GM18861 (cell line): ENCODE measurements around the gene EML6.
"Not testable (repeated sequence)": the region's sequence is repeated elsewhere in the genome, so short reads cannot be mapped to it uniquely, and the experiment has no call there.

Source experiments
- ATAC-seq: cut with Tn5 transposase; IDR thresholded peaks from one replicate; pipeline ENCODE4 v1.9.1; 2021; ENCODE audit not compliant: unreplicated experiment

The EML6 gene

DNA sequence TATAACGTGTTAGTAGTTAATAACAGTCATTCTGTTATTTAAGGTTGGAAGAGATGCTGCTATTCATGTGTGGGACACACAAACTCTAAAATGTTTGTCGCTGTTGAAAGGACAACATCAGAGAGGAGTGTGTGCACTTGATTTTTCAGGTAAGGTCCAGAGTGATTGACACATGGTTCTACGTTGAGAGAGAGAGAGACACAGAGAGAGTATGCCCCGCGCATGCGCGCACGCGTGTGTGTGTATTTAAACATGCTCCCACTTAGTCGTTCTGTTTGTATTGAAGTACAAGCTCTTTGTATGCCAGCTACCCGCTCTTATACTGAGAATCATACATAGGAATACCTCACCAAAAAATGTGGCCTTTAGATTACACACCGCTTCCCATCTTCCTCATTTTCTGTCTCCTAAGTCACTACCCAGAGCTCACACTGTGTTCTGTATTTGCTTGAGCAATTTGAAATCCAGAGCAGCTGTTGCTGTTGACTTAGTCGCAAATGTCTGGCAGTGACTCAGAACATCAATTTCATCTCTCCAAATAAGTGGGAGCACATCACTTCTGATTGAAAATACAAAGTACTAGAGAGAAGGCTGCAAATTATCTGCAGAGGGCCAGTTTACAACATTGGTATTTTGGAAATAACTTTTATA is 148.1 kb downstream of the EML6 start:
- ATAC-seq, result no peak

DNA sequence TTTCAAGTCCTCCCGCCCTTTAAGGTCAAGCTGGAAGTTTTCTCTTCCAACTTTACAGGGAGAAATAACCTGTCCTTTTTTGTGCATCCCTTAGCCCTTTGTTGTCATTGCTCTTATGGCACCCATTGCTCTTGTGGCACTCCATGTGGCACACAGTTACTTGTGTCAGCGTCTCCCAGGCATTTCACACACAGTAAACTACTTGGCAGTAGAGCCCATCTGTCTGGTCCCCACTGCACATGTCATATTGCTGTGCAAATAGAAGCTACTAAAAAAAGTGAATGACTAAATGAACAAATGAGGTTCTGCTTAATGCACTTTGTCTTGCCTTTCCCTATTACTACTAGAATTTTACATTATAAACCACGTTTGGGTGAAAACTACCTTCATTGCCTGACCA is 149.3 kb downstream of the EML6 start:
- ATAC-seq, result no peak

DNA sequence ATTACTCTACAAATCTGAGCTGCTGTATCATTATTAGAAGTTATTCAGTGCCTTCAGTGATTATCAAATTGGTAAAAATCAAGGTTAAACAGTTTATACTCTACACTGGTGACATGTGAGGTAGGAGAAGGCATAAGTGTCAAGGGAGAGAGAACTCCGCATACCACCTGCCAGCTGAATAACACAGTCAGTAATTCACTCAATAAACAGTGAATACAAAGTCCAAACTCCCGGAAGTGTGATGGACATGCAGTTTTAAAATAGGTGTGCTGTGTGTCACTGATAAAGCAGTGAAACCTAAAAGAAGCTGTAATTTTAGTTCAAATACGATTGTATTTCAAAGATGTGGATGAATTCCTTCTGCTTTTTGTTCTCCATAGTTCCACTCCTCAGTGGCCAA is 149.8 kb downstream of the EML6 start:
- not testable (repeated sequence) for ATAC-seq

DNA sequence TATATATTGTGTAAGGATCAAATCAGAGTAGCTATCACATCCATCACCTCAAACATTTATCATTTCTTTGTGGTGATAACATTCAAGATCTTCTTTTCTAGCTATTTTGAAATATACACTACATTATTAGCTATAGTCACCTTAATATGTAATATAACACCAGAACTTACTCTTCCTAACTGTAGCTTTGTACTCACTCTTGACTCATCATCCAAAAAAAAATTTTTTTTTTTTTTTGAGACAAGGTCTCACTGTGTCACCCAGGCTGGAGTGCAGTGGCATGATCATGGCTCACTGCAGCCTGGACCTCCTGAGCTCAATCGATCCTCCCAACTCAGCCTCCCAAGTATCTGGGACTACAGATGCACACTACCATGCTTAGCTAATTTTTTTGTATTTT is 153.3 kb downstream of the EML6 start:
- ATAC-seq, result no peak

DNA sequence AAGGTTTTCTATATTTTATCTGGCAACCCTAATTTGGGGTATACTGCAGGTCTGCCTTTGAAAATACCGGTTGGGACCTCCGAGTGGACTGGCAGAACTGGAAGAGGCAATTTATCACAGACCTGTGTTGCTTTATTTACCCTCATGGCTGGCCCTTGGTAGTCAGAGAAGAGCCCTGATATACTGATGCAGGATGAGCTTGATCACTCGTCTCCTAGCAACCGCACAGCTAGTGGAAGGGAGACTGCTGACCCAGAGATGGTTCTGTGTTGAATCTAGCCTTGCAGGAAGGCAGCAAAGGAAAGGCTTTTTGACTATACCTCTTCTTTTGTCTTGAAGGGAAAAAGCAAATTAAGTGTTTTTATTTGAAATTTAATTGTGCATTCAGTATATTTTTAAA is 154.7 kb downstream of the EML6 start:
- no peak for ATAC-seq

DNA sequence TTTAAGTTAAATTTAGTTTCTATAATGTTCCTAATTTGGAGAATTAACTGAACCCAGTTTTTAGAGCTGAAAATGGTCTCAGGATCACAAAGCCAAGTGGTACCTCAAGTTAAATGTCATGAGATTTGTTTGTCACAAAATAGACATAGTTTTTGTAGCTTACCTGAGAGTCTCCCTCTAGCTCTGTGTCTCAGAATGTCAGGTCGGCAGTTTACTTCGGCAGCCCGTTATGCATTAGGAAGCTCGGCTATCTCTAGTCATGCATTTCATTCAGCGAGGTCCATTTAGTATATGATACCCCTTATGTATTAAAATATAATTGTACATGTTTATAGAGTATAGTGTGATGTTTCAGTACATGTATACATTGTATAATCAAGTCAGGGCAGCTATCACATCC is 155.6 kb downstream of the EML6 start:
- no peak for ATAC-seq

DNA sequence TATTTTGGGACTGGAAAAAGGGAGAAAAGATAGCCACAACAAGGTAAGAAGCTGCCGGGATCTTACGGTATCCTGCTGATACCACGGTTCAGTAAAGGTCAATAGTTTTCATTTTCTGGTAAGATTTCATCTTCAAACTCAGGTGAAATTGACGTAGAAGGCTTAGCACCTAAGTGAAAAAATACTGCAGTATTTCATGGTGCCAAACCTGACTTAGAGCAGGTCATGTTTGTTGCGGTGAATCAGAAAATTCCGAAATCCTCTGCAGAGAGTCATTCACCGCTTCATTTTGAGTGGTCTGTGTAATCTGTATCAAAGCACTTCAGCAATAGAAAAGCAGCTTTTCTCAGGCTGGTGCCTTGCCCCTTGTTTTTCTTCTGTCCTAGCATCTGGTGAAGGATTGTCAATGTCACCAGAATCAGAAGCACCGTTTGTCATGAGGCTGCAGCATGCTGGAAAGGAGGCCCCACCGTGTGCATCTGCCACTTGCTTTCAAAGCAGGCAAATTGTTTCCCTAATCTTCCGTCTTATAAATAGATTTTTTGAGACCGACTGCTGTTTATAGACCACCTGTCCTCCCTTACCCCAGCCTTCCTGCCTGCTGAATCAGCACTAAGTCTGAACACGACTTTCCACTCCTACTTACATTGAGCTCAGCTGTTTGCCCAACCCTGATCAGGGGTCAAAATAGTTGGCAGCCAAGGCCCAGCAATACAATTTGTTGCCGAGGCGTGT is 156.3 kb downstream of the EML6 start:
- no peak for ATAC-seq

DNA sequence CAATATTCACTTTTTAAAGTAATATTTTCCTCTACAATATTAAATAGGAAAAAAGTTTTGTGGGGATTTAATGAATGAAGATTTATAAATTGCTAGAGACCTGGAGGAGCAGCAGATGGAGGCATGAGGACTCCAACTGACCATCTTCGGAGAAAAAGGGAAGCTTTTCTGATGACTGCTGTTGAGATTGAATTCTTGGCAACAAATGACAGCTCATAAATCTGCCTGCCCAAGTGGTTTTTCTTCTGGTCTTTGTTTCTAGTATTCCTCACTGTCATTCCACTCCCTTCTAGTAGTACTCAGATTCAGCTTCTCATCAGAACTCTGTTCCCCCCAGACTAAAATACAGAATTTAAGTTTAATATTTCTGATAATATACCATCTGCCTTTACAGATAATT is 157.0 kb downstream of the EML6 start:
- no peak for ATAC-seq

DNA sequence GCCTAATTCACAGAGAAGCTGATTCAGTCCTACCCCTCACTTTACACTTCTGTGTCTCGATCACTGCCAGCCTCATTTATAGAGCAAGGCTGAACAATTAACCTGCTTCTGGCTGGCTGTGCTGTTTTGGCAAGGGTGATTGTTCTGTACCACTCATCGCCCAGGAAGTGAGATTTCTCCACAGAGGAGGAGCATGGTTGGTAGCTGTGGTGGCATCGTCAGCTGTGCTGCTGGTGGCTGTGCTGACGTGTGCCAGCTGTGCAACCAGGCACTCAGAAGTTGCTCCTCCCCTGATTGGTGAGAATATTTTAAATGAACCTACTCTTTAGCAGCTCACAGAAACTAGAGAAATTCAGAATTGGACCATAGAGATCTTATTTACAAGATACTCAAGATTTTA is 158.3 kb downstream of the EML6 start:
- ATAC-seq, result no peak

DNA sequence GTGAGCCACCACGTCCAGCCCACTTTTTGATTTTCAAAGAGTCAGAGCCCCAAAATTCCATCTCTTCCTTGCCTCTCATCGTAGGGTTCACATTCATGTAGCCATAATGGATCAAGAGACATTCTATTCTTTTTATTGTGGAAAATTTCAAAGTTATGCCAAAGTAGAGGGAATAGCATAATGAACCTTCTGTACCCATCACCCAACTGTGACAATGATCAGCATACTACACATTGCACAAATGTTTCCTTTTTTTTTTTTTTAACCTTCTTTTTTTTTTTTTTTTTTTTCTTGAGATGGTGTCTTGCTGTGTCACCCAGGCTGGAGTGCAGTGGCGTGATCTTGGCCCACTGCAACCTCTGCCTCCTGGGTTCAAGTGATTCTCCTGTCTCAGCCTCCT is 162.4 kb downstream of the EML6 start:
- no peak for ATAC-seq

DNA sequence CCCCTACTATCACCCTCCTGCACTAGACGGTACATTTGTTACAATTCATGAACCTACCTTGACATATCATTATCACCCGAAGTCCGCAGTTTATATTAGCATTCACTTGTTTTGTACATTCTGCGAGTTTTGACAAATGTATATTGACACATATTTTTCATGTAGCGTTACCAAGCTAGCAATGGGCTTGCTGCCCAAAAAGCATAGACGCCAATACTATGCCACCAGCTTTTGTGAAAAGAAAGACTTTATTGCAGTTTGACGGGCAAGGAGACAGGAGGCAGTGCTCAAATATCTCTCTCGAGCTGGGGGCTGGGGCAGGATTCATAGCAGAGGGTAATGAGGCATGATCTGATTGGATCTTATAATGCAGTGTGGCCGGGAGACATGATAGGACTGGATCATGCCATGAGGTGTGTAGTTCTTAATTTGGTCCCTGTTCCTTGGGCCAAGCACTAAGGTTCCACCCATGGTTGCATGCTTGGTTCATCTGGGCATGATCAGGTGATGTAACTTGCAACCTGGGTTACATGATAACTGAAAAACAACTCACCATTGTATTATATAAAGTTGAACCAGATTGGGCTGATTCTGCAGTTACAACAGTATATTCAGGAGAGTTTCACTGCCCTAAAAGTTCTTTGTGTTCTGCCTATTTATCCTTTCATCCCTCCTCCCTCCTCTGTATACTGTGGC is 164.5 kb downstream of the EML6 start:
- no peak for ATAC-seq

DNA sequence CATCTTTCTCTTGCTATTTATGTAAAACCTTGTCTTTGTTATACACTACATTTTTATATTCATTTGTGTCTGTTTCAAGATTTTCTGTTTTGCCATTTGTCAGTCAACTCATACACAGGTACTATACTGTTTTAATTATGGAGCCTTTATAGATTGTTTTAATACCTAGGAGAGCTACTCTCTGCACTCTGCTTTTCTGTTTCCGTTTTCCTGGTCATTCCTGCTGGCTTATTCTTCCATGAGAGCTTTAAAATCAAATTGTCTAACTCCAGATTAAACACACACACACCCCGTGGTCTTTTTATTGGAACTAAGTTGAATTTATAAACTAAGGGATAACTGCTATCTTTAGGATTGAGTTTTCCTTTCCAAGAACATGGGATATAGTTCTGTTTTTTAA is 165.6 kb downstream of the EML6 start:
- ATAC-seq, result no peak

DNA sequence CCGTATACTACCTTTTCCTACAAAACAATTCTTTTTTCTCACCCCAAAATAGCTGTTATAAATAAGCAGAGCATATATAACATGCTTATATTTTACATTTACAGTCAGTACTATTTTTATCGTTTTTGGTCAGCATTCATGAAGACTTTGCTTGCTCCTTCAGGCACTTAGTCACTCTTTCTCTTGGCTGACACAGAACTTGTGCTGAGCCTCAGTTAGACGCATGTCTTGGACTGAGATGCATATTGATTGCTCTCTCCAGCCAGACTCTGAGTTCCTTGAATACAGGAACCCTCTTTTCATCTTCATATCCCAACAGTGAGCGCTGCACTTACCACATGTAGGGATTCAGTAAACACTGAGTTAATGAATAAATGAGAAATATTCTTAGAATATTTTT is 168.4 kb downstream of the EML6 start:
- ATAC-seq, result no peak

DNA sequence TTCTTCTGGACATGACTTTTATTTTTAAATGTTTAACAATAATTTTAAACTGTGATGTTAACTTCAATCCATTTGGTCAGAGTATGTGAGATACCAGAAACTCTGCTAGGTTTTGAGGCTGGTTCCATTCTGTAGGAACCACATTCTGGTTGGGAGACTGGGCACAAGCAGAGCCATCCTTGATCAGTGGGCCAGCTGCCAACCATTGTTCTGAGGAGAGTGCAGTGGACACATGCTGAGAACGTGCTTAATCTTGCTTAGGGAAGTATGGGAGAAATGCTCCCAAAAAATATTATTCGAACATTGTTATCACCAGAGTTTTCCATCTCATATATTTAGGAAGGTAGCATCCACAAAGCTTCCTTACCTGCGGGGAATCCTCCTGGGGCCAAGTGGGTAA is 171.0 kb downstream of the EML6 start:
- no peak for ATAC-seq

DNA sequence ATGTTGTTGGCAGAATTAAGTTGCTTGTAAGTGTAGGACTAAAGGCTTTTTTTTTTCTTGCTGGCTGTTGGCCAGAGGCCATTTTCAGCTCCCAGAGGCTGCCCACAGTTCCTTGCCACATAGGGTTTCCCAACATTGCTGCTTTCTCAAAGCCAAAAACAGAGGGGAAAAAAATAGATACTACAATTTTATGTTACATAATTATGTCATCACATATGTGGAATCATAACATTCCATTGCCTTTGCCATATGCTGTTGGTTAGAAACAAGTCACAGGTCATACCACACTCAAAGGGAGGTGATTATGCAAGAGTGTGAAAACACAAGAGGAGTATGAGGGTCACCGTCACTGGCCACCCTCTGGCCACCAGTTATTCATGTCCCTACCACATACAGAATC is 172.3 kb downstream of the EML6 start:
- no peak for ATAC-seq

DNA sequence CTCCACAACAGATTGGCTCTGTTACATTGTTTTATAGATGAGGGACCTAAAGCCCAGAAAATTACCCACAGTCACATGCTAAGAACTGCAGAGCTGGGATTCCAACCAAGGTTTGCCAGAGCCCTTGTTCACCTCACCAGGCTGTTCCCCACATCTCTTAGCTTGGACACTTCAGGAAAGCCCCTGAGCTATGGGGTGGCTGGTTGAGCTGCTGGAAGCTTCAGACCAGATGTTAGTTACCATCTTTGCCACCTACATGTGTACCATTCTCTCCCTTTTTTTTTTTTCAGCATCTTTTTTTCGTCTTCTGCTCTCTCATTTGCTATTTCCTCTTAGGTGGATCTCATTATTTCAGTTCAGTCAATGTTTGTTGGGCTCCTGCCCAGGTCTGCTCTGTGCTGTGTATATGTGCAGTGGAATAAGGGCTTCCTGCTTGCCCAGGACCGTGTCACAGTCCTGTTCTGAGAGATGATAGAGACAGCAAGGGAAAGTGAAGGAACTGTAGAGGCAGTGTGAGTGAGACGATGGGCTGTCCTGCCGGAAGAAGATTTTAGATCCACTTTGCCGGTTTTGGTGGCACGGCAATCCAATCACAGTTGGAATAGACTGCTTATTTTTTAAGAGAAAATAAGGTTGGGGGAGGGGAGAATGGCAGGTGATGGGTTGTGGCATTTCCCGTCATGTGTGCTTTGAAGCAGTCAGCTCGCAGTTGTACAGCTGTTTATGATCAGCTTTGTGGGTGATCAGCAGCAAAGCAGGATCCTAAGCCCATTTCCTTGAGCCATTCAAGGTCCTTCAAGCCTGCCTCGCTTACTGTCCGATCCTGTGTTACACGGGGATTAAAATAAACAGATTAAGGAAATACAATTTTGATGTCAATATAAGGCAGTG is 174.2 kb downstream of the EML6 start:
- ATAC-seq, result no peak

DNA sequence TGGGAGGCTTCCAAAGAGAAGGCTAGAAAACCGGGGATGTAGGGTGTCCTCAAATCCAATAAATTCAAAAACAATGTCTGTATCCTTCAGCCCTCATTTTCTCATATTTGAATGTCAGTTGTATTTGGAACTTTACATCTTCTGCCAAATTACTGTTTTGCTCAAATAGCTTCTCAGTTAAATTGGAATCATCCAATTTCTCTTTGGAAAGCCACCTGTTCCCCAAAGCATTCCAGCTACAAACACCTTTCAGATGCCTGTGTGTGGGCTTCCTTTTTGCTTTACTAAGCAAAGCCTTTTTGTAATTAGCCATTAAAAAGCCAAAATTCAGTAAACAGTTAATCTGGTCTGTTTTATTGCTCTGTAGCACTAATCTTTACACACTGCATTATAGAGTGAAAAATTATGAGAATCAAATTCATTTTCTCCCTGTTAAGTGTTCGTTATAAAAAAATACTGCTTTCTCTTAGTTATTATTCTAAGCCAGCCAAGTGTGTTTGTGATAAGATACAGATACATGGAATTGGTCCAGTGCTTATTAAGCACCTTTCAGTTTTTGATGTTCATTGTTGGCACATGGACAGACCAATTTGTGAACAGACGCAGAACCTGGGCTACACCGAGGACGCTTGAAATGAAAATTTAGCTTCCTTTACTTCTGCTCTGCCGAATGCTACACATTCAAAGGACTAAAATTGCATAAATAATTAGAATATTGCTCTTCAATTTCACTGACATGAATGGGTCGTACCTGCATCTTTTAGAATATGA is 175.2 kb downstream of the EML6 start:
- no peak for ATAC-seq

DNA sequence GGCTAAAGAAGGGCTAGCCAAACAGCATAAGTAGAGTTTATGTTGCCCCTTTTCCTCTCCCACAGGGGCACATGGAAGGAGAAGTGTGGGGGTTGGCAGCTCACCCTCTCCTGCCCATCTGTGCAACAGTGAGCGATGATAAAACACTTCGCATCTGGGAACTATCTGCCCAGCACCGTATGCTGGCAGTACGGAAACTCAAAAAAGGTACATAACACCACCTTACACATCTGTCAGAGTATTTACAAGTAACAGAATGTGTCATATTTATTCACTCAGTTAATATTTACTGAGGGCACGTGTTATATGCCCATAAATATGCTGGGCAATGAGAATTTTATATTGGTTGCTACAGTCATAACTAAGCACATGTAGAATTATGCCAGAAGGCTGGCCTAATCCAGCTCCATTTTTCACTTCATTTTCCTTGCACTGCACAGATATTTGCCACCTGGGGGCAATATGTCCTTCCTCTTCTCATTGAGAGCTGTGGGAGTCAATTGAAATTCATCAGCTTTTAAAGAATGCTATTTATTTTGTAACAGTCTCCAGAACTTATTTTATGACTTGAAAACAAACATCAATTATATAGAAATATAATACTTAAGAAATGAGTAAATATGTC is 176.2 kb downstream of the EML6 start:
- no peak for ATAC-seq

DNA sequence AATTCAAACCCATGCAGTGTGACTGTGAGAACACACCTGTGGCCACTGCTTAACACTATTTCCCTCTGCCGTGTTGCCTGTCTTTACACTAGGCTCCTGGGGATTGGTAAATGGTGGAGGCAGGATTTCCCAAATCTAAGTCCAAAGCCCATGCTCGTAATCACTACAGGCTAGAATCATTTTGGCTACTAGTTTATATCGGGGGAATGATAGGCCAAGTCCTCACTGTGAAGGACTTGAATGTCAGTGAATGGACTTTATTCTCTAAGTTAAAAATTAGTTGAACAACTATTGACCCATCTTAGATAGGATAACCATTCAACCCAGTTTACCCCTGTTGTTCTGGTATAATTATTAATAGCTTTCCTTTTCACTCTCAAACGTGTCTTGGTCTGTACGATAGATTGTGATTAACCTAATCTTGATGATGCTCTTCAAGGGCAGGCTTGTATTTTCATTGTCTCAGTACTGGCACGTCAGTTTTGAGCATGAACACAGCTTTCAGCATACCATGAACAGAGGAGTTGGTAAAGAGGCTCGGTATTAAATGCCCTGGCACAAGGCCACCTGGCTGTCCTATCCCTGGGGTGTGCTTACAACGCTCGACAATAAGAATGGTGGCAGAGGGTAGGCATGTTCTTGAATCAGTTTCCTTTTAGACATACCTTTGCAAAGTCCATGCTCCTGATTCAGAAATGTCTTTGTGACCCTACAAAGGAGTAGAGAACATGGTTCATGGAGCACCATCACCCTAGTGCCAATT is 177.9 kb downstream of the EML6 start:
- ATAC-seq, result no peak
